OCI-LY7 (cell line): ENCODE data around the gene ZDHHC1.

ENCODE experiments used
- CTCF ChIP-seq: fragments of 200-600 bp; sonication (generic); conservative IDR thresholded peaks from 2 replicates; pipeline ENCODE4 v1.5.1; 2014; ENCODE audit warnings: mild to moderate bottlenecking, antibody characterized with exemption, low read length, moderate library complexity, mixed read lengths
- EZH2phosphoT487 ChIP-seq: fragments of 200-600 bp; sonication (generic); IDR thresholded peaks from 2 replicates; pipeline ENCODE4 v1.6.1; 2018; ENCODE audit warnings: low read depth, borderline replicate concordance, mild to moderate bottlenecking, mixed run types, antibody characterized with exemption, low read length, moderate library complexity, mixed read lengths

- TF ChIP-seq CTCF, result no peak
- TF ChIP-seq EZH2phosphoT487, result no peak
These were observed 51.6 kb downstream of the ZDHHC1 start for GRCh38 chr16:67364600-67365235.
